Stimulated activated CD4-positive, alpha-beta T cell treated with anti-CD3 and anti-CD28 coated beads, TNF-alpha, amount 100 ng/mL, for 48 hours (primary cell): ENCODE data around the gene CUEDC2.

ENCODE experiments used
- DNase-seq, 3 donors: peaks; one replicate each; pipeline ENCODE4 v3.0.0-alpha.2; 2020; ENCODE audit warnings: low read depth in 3 of 3

Gene CUEDC2

DNA sequence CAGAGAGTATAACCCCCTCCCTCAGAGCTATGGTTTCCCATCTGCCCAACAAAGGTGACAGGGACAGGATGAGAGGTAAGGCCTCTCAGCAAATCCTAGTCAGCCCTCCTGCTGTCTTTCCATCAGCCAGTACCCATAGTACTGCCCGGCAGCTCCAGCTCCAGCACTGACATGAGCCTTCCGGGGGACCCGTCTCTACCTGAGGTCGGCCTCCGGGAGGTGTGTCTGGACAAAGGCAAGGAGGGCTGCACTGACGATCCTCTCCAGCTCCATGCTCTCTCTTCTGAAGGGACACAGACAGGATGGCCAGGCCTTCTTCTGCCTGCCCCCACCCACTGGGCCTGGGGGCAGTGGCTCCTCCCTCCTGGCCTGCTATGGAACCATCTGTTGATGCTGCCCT is 7.5 kb downstream of the CUEDC2 start:
- no peak for DNase-seq

DNA sequence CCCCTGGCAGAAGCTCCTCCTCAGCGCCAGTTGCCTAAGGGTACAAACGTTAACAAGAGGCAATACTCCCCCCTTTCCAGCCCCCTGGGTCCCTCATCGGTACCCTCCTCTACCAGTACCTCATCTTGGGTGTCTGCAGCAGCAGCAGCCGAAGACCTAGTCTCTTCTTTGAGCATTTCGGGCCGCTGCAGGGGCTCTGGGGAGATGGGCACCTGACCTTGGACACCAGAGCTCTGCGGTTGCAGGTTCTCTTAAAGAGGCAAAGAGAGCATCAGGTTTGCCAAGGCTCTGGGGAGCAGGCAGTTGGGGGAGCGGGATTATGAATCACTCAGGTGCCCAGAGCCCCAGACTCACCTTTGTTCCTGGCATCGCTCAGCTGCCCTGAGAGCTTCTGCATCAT is 8.2 kb downstream of the CUEDC2 start:
- no peak for DNase-seq

DNA sequence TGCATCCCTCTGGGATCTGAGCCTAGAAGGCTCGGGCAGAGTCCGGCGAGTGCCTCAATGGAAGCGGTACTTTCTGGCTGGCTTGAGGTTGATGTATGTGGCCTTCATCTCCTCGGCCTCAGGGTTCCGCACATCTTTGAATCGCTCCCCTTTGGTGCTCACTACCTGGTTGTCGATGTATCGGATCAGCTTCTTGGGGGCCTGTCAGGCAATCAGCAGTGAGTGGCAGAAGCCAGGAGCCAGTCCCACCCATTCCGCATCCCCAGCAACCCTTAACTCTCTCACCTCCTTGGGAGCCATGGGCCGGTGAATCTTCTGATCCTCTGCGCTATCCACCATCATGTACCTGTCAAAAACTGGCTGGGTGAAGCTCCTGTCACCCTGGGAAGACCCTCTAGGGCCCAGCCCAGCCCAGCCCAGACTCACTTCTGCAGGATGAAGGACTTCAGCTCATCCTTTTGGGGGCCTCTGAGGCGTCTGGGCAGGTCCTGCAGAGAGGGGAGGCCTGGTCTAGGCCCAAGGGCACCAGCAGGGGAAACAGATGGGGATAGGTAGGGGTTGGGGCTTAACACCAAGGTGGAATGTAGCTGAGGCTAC is 8.9 kb downstream of the CUEDC2 start:
- DNase-seq: no peak

DNA sequence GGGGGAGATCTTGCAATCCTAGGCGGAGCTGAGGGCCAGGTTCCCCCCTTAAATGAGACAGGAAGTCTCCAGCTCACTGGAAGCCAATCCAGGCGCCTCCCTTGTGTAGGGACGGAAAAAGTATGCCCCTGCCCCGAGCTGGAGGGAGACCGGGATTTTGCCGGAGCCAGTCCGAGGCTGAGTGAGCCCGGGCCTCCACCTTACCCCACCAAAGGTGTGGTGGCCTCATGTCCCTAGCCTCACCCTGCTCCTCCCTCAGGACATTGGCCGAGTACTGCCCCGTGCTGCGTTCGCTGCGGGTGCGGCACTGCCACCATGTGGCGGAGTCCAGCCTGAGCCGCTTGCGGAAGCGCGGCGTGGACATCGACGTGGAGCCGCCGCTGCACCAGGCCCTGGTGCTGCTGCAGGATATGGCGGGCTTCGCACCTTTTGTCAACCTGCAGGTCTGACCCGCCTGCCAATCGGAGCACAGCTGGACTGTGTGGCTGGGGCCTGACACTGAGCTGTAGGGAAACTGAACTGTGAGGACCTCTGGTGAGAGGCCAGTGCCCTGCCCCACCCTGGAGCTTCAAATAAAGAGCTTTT is 9.7 kb downstream of the CUEDC2 start:
- DNase-seq: no peak

DNA sequence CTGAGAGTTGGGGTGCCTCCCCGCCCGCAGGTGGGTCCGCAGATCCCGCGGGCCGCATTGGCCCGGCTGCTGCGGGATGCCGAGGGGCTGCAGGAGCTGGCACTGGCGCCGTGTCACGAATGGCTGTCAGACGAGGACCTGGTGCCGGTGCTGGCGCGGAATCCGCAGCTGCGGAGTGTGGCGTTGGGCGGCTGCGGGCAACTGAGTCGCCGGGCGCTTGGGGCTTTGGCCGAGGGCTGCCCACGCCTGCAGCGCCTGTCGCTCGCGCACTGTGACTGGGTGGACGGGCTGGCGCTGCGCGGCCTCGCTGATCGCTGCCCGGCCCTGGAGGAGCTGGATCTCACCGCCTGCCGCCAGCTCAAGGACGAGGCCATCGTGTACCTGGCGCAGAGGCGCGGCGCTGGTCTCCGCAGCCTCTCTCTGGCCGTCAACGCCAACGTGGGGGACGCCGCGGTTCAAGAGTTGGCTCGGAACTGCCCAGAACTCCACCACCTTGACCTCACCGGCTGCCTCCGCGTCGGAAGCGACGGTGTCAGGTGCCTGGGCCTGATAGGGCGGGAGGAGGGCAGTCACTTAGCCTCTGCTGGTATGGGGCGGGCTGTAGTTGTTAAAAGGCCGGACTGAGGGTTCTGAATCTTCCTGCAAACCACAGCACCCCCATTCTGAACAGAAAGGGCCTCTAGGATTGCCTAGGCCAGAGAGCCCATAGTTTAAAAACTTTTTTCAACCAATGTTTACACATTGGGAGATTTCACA is 10.4 kb downstream of the CUEDC2 start:
- no peak for DNase-seq

DNA sequence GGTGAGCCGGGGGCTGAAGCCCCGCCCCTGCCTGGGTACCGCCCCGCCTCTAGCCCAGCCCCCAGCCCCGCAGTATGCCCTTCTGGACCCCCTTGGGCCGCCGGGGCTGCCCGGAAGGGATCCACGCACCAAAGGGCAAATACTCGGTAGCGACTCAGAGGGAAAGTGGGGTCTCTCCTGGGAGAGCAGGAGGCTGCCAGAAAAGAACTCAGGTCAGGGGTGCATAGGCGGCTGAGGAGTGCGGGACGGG is 10.9 kb downstream of the CUEDC2 start:
- DNase-seq: no peak

DNA sequence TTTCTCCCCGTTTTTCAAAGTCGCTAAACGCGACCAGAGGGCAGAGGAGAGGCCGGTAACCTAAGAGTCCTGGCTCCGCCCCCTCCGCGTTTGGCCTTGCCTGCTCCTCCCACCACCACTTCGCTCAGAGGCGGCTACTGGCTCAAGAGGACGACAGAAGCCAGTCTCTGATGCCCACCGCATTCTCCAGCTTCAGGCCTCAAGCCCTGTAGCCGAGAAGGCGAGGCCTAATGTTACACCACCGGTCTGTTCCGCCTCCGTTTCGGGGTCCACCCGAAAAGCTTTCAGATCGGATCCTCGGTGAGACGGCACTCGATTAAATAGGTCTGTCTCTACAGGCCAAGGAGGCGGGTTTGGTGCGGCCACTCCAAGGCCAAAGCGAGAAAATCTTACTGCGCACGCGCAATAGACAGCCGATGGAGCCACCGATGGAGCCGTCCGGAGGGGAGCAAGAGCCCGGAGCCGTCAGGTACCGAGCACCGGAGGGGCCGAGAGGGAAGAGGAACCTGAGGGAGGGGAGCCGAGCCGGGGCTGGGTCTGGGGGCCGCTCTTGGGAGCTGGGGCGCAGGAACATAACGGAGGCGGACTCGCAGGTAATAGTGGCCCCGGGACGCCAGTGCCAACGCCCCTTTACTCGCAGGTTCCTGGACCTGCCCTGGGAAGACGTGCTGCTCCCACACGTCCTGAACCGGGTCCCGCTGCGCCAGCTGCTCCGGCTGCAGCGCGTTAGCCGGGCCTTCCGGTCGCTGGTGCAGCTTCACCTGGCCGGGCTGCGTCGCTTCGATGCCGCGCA is 11.5 kb downstream of the CUEDC2 start, which contains the start of gene FBXL15:
Gene FBXL15 (plus strand): TSS at position 123 of the 793 bp plus-strand sequence. CDS start 294 bp downstream, at position 417.
- DNase-seq: peak; percentile 94 to 99 (median 96)

DNA sequence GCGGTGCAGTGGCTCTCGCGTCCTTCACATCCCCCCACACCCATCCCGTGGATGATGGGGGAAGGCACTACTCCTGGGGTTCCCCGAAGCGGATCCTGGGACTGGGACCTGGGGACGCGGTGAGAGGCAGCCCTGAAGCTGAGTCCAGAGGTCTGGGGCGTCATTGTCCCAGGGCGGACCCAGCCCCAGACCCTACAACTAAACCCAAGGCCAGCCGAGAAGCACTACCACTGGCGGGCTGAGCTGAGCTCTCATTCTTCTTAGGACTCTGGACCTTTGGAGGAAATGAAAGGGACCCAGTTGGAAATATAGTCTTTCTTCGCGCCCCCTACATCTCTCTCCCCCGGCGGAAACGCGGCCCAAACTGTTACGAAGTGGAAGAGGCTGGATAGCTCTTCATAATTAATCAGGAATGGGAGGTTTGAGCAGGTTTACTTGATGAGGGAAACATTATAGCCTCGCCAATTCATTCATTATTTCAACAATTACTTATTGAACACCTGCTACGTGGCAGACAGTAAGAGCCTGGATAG is 12.1 kb downstream of the CUEDC2 start:
- no peak for DNase-seq

DNA sequence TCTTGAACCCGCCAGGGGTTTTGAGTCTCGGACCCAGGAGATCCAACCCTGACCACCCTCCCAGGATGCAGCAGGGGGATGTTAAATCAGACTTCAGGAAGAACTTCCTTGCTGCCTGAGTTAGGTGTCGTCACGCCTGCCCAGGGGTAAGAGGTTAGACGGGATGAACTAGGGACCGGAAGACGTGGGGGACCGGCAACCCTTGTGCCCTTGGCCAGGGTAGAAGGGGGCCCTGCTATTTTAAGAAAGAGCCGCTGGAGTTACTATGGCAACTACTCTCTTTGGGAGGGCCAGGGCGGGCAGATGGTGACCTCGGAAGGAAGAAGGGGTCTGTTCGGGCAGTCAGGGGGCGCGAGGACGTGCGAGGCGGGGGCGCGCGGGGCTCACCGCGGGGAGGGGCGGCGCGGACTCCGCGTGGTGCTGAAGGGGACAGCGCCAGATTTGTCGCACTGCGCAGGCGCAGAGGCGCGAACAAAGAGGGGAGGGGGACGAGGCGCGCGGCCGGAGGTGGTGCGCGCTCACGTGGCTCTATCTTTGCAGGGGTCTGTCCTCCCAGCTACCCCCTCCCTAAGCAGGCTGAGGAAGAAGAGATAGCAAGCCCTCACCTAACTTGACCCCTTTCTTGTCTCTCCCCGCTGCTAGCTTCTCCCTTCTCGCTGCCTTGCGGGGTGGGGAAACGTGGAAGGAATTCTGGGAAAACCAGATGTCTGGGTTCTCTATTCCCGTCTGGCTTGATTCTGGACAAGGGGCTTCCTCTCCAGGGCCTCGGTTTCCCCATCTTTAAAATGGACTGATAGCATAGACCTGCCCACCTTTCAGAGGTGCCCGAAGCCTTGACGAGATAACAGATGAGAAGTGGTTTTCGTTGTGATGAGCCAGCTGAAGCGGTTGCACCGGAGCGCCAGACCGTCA is 12.8 kb downstream of the CUEDC2 start:
- peak in 1 of 3 donors; percentile 52 for DNase-seq

DNA sequence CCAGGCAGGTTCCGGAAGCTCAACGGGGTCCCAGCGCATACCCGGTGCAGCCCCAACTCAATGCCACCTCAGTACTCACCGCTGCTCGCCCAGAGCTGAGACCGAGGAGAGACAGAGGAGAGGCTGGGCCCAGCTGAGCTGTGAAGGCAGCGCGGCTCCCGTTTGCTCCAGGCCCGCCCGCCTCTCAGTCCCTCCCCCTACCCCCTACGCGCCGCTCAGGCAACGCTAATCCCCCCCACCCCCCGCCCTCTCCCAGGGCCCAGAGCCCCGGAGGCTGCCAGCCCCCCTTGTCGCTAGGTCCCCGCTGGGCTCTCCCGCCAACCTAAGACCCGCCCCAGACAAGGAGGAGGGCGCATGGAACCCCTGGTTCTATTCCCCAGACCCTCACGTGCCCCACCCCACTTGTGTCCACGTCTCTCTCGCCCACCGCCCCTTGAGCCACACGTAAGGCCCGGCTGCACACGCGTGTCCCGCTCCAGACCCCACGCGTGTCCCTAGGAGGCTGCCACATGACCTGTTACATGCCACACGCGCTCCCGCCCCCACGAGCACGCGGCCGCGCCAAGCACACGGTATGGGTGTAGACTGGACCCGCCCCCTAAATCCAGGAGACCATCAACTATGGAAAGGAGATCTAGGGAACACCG is 13.6 kb downstream of the CUEDC2 start, which contains the start of gene PSD:
Gene PSD (minus strand): TSS at position 164 of the 647 bp plus-strand sequence. CDS start 1,747 bp downstream, outside the sequence.
- DNase-seq: no peak

DNA sequence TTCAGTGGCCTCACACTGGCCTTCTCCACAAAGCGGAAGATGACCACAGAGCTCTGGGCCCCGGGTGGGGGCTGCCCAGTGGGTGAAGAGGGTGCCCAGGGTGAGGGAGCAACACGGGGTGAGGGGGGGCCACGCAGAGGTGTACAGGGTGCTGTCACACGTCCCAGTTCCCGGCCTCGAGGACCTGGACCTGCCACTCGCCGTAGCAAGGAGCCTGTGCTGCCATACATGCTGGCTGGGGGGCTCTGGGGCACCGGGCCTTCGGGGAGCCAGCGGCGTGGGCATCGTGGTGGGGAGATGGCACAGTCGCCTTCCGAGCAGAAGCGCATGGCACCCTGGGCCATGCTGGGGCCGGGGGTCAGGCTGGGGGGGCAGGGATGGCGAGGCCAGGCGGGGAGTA is 15.7 kb downstream of the CUEDC2 start:
- DNase-seq: no peak

DNA sequence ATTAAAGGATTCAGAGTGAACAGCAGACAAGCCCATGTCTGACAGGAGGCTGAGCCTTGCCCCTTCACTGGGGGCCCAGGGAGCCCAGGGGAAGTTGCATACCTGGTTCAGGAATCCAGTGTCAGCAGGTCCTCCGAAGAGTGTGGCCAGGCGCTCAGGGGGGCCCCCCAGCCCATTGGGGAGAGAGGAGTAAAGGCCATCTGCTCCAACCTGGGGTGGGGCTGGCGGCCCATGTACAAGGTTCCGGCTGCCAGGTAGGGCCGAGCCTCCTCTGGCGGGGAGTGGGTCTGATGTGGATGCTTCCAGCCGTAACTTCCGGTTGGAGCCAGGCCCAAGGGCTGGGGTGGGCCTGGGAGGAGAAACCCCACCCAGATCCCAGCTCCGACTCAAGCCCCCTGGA is 16.1 kb downstream of the CUEDC2 start:
- no peak for DNase-seq

DNA sequence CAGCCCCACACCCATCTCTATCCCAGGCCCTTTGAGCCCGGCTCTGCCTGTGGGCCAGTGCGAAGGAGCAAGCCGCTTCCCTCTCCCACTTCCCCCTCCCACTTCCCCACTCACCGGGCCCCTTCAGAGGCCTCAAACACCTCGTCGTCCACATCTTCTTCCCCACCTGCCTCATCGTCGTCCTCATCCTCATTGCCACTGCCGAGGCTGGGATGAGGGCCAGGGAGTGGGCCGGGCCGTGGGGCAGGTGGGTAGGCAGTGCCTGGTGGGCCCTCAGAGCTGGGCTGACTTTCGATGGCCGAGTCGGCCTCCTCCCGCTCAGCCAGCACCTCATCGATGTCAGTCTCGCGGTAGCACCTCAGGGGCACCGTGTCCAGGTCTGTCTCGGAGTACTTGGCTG is 17.6 kb downstream of the CUEDC2 start:
- no peak for DNase-seq

DNA sequence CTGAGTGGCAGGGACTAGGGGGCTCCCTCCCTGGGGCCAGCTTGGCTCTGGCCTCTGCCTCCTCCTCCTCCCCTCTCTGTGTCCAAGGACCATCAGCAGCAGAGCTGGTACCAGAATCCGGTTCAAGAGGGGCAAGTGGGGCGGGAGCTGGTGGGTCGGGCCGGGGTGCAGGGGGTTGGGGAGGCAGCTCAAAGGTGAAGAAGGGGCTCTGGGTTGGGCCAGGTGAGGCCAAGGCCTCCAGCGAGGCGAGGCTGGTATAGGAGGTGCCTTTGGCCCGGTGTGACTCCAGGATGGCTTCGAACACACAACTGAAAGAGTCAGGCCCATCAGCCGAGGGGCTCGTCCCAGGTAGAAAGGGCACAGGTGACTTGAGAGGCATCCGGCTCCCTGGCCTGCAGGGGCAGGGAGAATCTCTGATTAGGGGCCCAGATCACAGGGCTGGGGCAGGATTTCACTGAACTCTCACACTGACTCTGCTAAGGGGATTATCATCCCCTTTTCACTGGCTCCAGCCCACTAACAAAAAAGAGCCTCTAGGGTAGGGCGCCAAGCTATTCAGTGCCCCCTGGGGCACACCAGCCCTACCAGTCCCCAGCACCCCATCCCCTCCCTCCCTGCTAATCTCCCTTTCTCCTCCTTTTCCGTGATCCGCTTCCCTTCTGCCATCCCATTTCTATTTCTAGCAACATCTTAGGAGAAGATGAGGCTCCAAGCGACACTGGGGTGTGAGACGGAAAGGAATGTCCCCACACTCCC is 18.4 kb downstream of the CUEDC2 start:
- DNase-seq: no peak

DNA sequence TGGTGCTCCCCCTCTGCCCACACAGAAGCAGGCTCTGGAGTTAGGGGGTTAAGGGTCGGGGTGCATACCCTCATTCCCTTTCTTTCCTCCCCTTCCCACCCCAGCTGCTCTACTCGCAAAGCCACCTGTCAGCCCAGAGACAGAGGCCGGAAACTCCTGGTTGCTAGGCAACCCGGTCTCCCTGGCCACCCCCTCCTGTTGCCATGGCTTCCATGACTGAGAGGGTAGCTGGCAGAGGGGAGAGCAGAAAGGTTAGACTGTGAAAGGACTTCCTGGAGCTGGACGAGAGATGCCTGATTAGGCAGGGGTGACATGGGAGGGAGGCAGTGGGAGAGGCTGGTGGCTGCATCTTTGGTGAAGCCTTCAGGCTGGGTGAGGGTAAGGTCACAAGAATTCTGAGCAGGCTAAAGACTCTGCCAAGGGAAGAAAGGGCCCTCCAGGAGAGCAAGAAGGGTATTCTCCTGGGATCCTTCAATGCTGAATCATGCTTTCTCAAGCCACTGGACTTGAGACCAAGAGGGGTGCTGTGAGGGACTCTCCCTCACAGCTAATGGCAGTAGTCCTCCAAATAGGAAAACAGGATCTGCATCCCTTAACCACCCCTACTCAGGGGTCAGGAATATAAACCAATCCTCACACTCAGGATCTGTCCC is 19.2 kb downstream of the CUEDC2 start:
- no peak for DNase-seq

DNA sequence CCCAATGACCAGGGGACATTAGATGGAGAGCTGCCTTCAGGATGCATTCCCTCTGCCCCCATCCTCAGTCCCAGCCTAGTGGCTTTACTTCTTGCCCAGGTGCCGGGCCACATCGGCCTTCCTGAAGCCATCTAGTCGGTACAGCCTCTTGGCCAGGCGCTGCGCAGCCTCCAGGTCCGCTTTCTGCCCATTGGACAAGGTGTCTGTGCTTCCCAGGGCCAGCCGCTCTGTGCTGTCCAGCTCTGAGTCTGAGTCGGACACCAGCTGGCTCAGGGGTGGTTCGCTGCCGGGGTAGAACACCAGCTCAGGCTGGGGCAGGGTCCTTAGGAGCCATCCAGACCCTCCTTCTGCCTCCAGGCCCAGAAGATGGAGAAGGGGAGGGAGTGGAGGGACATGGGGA is 20.1 kb downstream of the CUEDC2 start:
- DNase-seq: no peak

DNA sequence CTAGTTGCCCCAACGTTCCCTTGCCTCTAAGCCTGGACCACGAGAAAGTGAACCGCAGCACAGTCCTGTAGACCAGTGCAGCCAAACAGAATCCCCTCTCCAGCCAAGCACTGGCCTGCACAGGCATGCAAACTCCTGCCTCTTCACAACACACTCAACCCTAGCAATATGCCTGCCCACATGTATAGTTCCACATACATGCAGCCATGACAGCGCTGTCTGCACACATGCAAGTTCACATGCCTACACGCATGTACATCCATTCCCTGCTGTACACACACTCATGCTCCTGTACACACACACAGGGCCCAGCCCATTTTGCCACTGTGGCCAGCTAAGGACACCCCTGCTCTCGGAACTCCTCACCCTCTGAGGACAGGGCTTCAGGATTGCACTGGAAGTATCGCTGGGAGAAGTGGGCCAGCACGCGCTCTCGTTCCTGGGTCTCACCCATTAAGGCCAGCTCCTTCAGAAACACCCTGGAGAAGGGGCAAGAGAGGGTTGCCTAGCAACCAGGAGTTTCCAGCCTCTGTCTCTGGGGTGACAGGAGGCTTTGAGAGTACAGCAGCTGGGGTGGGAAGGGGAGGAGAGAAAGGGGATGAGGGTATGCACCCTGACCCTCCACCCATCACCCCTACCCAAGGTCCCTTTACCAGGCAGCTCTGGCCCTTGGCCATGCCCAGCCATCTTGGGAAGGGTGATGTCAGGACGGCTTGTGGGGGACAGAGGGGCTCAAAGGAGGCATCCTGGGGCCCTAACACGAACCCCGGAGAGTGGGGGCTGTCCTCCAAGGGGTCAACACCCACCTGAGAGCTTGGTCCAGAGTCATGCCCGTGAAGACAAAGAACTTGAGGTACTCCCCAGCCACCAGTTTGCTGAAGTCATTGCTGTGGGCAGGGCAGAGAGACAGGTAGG is 20.8 kb downstream of the CUEDC2 start:
- no peak for DNase-seq

DNA sequence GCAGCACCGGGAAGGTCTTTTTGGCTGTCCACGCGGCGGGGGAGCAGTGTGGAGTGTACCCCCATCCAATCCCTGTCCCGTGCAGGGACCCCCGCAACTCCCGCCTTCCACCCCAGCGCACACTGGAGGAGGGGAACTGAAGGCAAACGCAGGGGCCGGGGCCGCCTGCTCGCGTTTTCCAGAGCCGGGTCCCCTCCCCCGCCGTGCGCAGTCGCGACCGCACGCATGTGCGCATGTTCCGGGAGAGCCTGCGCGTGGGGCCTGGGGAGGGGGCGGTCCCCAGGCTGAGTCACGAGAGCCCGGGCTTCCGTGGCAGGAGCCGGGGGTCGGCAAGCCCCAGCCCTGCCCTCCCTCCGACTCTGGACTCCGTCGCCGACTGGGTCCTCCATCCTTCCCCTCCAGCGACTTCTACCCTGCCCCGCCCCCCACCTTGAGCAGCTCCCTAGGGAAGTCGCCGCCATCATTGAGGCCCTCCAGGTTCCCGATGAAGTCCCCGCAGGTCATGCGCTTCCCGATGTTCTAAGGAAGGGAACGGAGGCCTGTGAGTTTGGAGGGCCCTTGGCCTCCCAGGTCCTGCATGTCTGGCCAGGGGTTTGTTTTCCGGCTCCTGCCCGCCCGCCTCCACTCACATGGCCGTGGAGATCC is 21.8 kb downstream of the CUEDC2 start:
- DNase-seq: peak in 1 of 3 donors; percentile 46
